KMS-11 (cell line): Measurements from ENCODE around the gene AGBL5.

Experiments
- H2AFZ ChIP-seq: fragments of 200-600 bp; sonication (generic); 2 replicates; pipeline ENCODE4 v1.6.1; 2016; ENCODE audit warnings: antibody characterized with exemption, mixed run types, low read depth
- H3K27ac ChIP-seq: fragments of 200-600 bp; sonication (generic); 2 replicates; pipeline ENCODE4 v1.6.1; 2016; ENCODE audit warnings: mild to moderate bottlenecking, mixed run types
- H3K27me3 ChIP-seq: fragments of 200-600 bp; sonication (generic); 2 replicates; pipeline ENCODE4 v1.6.1; 2017; ENCODE audit warnings: mild to moderate bottlenecking, low read depth, mixed run types, moderate library complexity; ENCODE audit not compliant: insufficient read depth
- H3K36me3 ChIP-seq: fragments of 200-600 bp; sonication (generic); 2 replicates; pipeline ENCODE4 v1.6.1; 2017; ENCODE audit warnings: mild to moderate bottlenecking, mixed run types; ENCODE audit not compliant: insufficient read depth
- H3K4me1 ChIP-seq: fragments of 200-600 bp; sonication (generic); 2 replicates; pipeline ENCODE4 v1.6.1; 2016; ENCODE audit warnings: mild to moderate bottlenecking, low read depth, mixed run types; ENCODE audit not compliant: poor library complexity, severe bottlenecking
- H3K4me2 ChIP-seq: fragments of 200-600 bp; sonication (generic); 2 replicates; pipeline ENCODE4 v1.7.0; 2016; ENCODE audit warnings: mild to moderate bottlenecking, mixed run types
- H3K4me3 ChIP-seq: fragments of 200-600 bp; sonication (generic); IDR thresholded peaks from 2 replicates; pipeline ENCODE4 v1.6.1; 2017; ENCODE audit warnings: low read depth, low read length, mixed read lengths; ENCODE audit not compliant: insufficient read depth
- H3K79me2 ChIP-seq: fragments of 200-600 bp; sonication (generic); 2 replicates; pipeline ENCODE4 v1.6.1; 2016; ENCODE audit warnings: low read depth, mixed run types; ENCODE audit not compliant: insufficient read depth
- H3K9ac ChIP-seq: fragments of 200-600 bp; sonication (generic); 2 replicates; pipeline ENCODE4 v1.6.1; 2016; ENCODE audit warnings: mild to moderate bottlenecking, mixed run types
- H4K20me1 ChIP-seq: fragments of 200-600 bp; sonication (generic); 2 replicates; pipeline ENCODE4 v1.6.1; 2016; ENCODE audit warnings: mild to moderate bottlenecking, mixed run types; ENCODE audit not compliant: insufficient read depth
- TF ChIP-seq, protein P1 (sequence below): fragments of 200-600 bp; sonication (generic); conservative IDR thresholded peaks from 2 replicates; pipeline ENCODE4 v1.6.1; 2017; ENCODE audit warnings: low read depth, mild to moderate bottlenecking, antibody characterized with exemption, low read length, moderate library complexity, mixed read lengths

AGBL5 gene

DNA sequence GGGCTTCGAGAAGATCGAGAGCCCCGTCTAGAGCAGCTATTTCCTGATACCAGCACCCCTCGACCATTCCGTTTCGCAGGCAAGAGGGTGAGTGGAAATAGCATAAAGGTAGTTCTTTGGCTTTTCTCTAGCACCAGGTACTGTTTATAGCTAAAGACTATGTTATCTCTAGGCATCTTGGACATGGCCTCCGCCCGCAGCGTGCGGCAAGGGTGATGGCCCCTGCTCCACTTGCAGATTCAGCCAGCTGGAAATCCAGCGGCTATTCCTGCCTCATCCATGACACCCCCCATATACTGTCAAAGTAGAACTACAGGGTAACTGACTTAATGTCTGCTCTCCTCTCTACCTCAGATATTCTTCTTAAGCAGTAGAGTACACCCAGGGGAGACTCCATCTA is 3.3 kb downstream of the AGBL5 start:
- H2AFZ ChIP-seq = no peak overlapping the region
- H3K4me1 ChIP-seq = peaks cover 6% of the 10 kb centered on the region
- H3K79me2 ChIP-seq = no peaks in the 10 kb centered on the region
- TF ChIP-seq, protein P1, sequence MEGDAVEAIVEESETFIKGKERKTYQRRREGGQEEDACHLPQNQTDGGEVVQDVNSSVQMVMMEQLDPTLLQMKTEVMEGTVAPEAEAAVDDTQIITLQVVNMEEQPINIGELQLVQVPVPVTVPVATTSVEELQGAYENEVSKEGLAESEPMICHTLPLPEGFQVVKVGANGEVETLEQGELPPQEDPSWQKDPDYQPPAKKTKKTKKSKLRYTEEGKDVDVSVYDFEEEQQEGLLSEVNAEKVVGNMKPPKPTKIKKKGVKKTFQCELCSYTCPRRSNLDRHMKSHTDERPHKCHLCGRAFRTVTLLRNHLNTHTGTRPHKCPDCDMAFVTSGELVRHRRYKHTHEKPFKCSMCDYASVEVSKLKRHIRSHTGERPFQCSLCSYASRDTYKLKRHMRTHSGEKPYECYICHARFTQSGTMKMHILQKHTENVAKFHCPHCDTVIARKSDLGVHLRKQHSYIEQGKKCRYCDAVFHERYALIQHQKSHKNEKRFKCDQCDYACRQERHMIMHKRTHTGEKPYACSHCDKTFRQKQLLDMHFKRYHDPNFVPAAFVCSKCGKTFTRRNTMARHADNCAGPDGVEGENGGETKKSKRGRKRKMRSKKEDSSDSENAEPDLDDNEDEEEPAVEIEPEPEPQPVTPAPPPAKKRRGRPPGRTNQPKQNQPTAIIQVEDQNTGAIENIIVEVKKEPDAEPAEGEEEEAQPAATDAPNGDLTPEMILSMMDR = no peak
- no peak overlapping the region for H3K9ac ChIP-seq
- H3K36me3 ChIP-seq = no peaks in the 10 kb centered on the region
- H3K27ac ChIP-seq = no peak overlapping the region
- H3K4me2 ChIP-seq = no peak overlapping the region
- no peaks in the 10 kb centered on the region for H4K20me1 ChIP-seq
- H3K27me3 ChIP-seq = no peaks in the 10 kb centered on the region
- no peak overlapping the region for H3K4me3 ChIP-seq

DNA sequence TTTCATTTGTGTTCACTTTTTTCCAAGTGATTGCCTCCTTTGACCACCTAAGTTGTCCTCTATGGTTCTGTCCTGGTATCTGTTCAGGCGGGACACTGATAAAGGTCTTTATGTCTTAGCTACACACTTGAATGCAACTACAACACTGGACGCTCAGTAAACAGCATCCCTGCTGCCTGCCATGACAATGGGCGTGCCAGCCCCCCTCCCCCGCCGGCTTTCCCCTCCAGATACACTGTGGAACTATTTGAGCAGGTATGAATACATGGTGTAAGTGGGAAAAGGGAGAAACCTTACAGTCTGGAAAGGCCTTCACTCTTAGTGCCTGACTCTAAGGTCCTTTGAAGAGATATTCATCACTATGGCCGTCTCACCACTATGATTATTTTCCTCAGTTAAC is 5.7 kb downstream of the AGBL5 start:
- H3K4me2 ChIP-seq = no peak overlapping the region
- H2AFZ ChIP-seq = no peak overlapping the region
- no peak overlapping the region for H3K4me3 ChIP-seq
- no peaks in the 10 kb centered on the region for H3K36me3 ChIP-seq
- peaks cover 6% of the 10 kb centered on the region for H3K4me1 ChIP-seq
- H4K20me1 ChIP-seq = no peaks in the 10 kb centered on the region
- H3K27ac ChIP-seq = no peak overlapping the region
- H3K79me2 ChIP-seq = no peaks in the 10 kb centered on the region
- TF ChIP-seq, protein P1 = no peak
- H3K9ac ChIP-seq = no peak overlapping the region
- H3K27me3 ChIP-seq = no peaks in the 10 kb centered on the region

DNA sequence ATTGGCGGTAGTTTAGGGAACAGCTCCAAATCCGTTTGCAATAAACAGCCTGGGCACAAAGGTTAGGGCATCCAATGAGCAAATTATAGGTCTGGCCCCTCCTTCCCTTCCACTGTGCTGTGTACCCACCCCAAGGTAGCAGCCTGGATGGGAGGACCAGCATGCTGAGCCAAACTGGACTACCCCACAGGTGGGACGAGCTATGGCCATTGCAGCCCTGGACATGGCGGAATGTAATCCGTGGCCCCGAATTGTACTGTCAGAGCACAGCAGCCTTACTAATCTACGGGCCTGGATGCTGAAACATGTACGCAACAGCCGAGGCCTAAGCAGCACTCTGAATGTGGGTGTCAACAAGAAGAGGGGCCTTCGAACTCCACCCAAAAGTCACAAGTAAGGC is 6.7 kb downstream of the AGBL5 start:
- Histone ChIP-seq H3K9ac (no peak overlapping the region), H3K36me3 (no peaks in the 10 kb centered on the region), H3K27ac (no peak overlapping the region), H2AFZ (no peak overlapping the region), H4K20me1 (no peaks in the 10 kb centered on the region), H3K4me2 (no peak overlapping the region), H3K27me3 (no peaks in the 10 kb centered on the region), H3K4me1 (no peaks in the 10 kb centered on the region), H3K4me3 (no peak overlapping the region), H3K79me2 (no peaks in the 10 kb centered on the region)
- TF ChIP-seq, protein P1 = no peak

DNA sequence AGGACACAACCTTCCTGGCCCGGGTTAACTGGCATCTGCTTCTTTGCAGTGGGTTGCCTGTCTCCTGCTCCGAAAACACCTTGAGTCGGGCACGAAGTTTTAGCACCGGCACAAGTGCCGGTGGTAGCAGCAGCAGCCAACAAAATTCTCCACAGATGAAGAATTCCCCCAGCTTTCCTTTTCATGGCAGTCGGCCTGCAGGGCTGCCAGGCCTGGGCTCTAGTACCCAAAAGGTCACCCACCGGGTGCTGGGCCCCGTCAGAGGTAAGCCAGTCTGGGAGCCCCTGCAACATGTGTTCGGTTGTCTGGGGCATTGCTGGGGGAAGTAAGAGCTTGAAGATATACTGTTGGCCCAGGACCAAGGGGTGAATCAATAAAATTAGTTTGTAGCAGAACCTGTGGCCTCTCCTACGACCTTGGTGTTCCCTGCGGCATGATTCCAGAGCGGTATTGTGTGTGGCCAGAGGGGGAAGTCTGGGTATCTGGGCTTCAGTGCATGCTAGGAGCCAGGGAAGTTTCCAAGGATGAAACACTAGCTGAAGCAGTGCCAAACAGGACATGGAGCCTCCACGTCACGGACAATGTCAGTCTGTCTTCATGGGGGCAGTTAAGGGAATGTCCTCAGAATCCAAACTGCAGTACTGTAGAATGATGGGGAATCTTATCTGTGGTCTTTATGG is 7.8 kb downstream of the AGBL5 start:
- Histone ChIP-seq H3K4me1 (no peaks in the 10 kb centered on the region), H3K4me3 (no peak overlapping the region), H3K27ac (no peak overlapping the region), H3K9ac (no peak overlapping the region), H3K27me3 (no peaks in the 10 kb centered on the region), H3K36me3 (no peaks in the 10 kb centered on the region), H4K20me1 (no peaks in the 10 kb centered on the region), H3K4me2 (no peak overlapping the region), H2AFZ (no peak overlapping the region), H3K79me2 (no peaks in the 10 kb centered on the region)
- TF ChIP-seq, protein P1 = no peak
